ENCODE results near the gene NAPSA.
"Not testable (repeated sequence)": the region's sequence is repeated elsewhere in the genome, so short reads cannot be mapped to it uniquely, and the experiment has no call there.

The NAPSA gene

DNA sequence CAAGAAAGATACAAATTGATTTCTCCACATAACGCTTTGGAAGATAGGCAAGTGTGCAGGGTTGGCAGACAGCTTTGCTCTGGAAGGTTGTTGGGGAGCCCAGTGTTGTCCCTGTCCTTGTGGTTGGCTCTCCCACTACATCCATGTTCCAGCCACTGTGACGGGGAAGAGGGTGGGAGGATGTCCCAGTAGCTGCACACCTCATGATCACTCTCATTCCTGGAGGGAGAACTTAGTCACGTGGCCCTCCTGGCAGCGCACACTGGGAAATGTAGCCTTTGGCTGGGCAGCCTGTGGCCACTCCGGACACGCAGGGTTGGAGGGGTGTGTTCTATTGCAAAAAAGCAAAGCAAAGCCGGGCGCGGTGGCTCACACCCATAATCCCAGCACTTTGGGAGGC lies 28.6 kb upstream of the NAPSA start:
- TF ChIP-seq, protein P1, sequence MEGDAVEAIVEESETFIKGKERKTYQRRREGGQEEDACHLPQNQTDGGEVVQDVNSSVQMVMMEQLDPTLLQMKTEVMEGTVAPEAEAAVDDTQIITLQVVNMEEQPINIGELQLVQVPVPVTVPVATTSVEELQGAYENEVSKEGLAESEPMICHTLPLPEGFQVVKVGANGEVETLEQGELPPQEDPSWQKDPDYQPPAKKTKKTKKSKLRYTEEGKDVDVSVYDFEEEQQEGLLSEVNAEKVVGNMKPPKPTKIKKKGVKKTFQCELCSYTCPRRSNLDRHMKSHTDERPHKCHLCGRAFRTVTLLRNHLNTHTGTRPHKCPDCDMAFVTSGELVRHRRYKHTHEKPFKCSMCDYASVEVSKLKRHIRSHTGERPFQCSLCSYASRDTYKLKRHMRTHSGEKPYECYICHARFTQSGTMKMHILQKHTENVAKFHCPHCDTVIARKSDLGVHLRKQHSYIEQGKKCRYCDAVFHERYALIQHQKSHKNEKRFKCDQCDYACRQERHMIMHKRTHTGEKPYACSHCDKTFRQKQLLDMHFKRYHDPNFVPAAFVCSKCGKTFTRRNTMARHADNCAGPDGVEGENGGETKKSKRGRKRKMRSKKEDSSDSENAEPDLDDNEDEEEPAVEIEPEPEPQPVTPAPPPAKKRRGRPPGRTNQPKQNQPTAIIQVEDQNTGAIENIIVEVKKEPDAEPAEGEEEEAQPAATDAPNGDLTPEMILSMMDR (IDR thresholded peaks at IDR 0.05; ENCODE audit: control extremely low read depth, extremely low read depth, low read depth, missing control alignments) = no peak
- DNase-seq (ENCODE audit: extremely low spot score) = no peak
- CTCF ChIA-PET = interaction anchor here (1.1 to 2.3 kb wide), 3 partner anchors 21 to 67 kb away, joined by 3 to 10 read pairs (median 4); no protein-coding TSS in a partner anchor
- POLR2A ChIA-PET = no interaction called here

DNA sequence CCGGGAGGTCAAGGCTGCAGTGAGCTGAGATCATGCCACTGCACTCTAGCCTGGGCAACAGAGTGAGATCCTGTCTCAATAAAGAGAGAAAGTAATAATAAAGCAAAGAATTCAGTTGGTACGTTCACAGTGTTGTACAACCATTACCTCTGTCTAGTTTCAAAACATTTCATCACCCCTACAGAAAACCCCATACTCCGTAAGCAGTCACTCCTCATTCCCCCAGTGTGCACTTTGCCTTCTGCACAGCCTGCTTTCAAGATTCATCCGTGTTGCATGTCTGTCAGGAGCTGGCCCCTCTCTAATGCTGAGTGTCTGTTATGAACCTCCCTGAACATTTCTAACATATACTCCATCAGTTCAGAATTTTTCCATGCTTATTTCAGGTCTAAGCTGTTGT lies 28.1 kb upstream of the NAPSA start:
- ChIA-PET POLR2A (no interaction called here), CTCF (interaction anchor here (1.5 to 2.3 kb wide), 2 partner anchors 22 to 25 kb away, joined by 3 to 10 read pairs; no protein-coding TSS in a partner anchor)
- TF ChIP-seq, protein P1 (IDR thresholded peaks at IDR 0.05; ENCODE audit: control extremely low read depth, extremely low read depth, low read depth, missing control alignments) = no peak
- no peak for DNase-seq (ENCODE audit: extremely low spot score)

DNA sequence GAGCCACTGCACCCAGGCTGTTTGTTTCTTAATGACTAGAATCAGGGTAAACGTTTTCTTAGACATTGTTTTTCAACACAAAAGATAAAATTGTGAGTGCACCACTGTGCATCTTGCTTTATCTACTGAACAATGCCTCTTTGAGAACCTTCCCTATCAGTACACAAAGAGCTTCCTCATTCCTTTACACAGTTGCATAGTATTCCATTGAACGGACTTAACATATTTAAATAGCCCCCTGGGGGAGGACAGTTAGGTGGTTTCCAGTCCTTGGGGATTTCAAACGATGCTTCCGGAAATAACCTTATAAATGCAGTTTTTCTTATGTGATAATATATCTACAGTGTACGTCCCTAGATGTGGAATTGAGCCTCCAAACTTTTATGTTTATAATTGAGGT lies 27.3 kb upstream of the NAPSA start:
- TF ChIP-seq, protein P1 (IDR thresholded peaks at IDR 0.05; ENCODE audit: control extremely low read depth, extremely low read depth, low read depth, missing control alignments) = no peak
- ChIA-PET POLR2A (interaction anchor here (0.7 kb wide), 1 partner anchor 9 kb away, joined by 3 read pairs; the partner anchor contains the start of gene POLD1), CTCF (interaction anchor here (2.3 kb wide), 1 partner anchor 22 kb away, joined by 10 read pairs; no protein-coding TSS in a partner anchor)
- no peak for DNase-seq (ENCODE audit: extremely low spot score)

DNA sequence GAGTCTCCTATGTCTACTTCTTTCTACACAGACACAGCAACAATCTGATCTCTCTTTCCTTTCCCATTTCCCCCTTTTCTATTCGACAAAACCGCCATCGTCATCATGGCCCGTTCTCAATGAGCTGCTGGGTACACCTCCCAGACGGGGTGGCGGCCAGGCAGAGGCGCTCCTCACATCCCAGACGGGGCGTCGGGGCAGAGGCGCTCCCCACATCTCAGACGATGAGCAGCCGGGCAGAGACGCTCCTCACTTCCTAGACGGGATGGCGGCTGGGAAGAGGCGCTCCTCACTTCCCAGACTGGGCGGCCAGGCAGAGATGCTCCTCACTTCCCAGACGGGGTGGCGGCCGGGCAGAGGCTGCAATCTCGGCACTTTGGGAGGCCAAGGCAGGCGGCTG lies 25.5 kb upstream of the NAPSA start:
- DNase-seq (ENCODE audit: extremely low spot score); POLR2A ChIA-PET: not testable (repeated sequence)
- CTCF ChIA-PET = interaction anchor here (1.4 kb wide), 1 partner anchor 25 kb away, joined by 4 read pairs; no protein-coding TSS in a partner anchor

DNA sequence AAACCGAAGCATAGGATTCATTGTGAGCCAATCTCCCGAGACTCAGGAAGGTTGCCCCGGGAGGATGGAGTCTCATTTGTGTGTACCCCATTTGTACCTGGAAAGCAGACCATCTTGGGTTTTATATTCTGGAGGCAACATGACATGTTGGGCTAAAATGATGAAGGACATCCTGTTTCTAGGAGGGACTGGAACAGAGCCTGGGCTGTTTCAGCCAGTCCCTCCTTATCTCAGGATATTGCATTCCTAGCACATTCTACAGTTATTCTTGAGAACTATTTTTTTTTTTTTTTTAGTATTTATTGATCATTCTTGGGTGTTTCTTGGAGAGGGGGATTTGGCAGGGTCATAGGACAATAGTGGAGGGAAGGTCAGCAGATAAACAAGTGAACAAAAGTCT lies 24.9 kb upstream of the NAPSA start:
- POLR2A ChIA-PET = interaction anchor here (0.6 kb wide), 1 partner anchor 966 kb away, joined by 3 read pairs; no protein-coding TSS in a partner anchor
- CTCF ChIA-PET; DNase-seq (ENCODE audit: extremely low spot score): not testable (repeated sequence)

DNA sequence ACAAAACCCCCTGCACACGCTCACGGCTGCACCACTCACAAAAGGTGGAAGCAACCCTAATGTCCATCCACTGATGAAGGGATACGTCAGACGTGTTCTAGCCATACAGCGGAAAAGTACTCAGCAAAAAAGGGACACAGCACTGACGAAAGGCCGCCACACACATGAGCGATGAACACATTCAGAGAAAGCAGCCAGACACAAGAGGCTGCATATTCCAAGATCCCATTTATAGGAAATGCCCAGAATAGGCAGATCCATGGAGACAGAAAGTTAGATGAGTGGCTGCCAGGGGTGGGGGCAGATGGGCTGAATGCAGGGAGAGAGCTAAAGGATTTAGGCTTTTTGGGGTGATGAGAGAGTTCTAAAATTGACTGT lies 22.4 kb upstream of the NAPSA start:
- POLR2A ChIA-PET = no interaction called here

DNA sequence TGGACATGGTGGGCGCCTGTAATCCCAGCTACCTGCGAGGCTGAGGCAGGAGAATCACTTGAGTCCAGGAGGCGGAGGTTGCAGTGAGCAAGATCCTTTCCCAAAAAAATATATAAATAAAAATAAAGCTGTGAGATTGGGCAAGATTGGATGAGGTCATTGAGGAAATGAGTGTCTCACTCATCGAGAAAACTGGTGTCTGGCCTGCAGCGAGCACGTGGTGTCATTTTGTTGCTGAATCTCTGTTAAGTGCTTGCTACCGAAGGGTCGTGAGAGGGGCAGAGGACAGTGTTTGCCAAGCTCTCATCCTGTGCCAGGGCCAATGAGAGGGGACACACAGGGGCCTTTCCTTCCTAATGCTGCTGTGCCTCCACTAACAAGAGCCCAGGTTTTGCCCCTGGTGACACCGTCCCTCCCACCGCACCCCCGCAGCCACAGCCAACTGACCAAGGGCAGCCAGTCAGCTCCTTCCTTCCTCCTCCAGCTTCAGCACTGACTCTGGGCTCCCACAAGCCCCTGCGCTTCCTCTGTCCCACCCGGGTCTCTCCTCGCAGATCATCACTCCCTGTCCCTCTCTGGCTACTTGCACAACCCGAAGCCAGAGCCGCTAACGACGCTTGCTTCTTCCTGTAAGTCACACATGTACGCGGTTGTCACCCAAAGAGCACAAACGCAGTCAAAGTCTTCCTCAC lies 21.9 kb upstream of the NAPSA start:
- ChIA-PET CTCF (interaction anchor here (1.0 to 2.3 kb wide), 5 partner anchors 8 to 397 kb away, joined by 3 to 8 read pairs (median 3); no protein-coding TSS in a partner anchor), POLR2A (no interaction called here)
- no peak for DNase-seq (ENCODE audit: extremely low spot score)

More for the DNA sequence above, 22.4 kb upstream of the NAPSA start:
- no peak for DNase-seq (ENCODE audit: extremely low spot score)
- CTCF ChIA-PET = interaction anchor here (0.6 to 2.3 kb wide), 3 partner anchors 9 to 73 kb away, joined by 3 to 8 read pairs (median 3); no protein-coding TSS in a partner anchor
- TF ChIP-seq, protein P1 (IDR thresholded peaks at IDR 0.05; ENCODE audit: control extremely low read depth, extremely low read depth, low read depth, missing control alignments) = no peak

More for the DNA sequence above, 21.9 kb upstream of the NAPSA start:
- TF ChIP-seq, protein P1 (IDR thresholded peaks at IDR 0.05; ENCODE audit: control extremely low read depth, extremely low read depth, low read depth, missing control alignments) = no peak
